Body of pancreas (tissue), 4 donors: Measurements from ENCODE around the gene PTPRD. TPM values are rescaled to one million over a fixed set of nuclear protein-coding genes. Genes with fewer than 3 reads are reported as not detected.

Experiments used
- ATAC-seq: fragments of 150-250 bp; one replicate; pipeline ENCODE4 v1.9.1; 2016
- DNase-seq, 4 donors: peaks; one replicate each; pipeline ENCODE4 v3.0.0-alpha.2; 2019
- H3K27ac ChIP-seq, 4 donors: fragments of 200-600 bp; sonication (generic); 1 replicate in 3 of 4; 2 replicates in 1 of 4; pipeline versions ENCODE4 v1.5.1 to v1.6.1; 2016 to 2019; ENCODE audit warnings: mild to moderate bottlenecking in 1 of 4, mixed read lengths in 1 of 4, moderate library complexity in 1 of 4
- H3K27me3 ChIP-seq, 2 donors: fragments of 200-600 bp; sonication (generic); one replicate each; pipeline ENCODE4 v1.6.0; 2016; ENCODE audit warnings: mild to moderate bottlenecking in 1 of 2
- H3K36me3 ChIP-seq, 2 donors: fragments of 200-600 bp; sonication (generic); replicated peaks in 1 of 2; 2 replicates each; pipeline ENCODE4 v1.5.1; 2016; ENCODE audit warnings: low read depth in 2 of 2; ENCODE audit not compliant: insufficient read depth in 1 of 2
- H3K4me1 ChIP-seq: fragments of 200-600 bp; sonication (generic); one replicate; pipeline ENCODE4 v1.6.0; 2016
- H3K4me3 ChIP-seq, 2 donors: fragments of 200-600 bp; sonication (generic); 1 replicate in 1 of 2; 2 replicates in 1 of 2; pipeline ENCODE4 v1.5.1; 2016 to 2019
- H3K9me3 ChIP-seq, 3 donors: fragments of 200-600 bp; sonication (generic); 1 replicate in 2 of 3; 2 replicates in 1 of 3; pipeline ENCODE4 v1.5.1; 2016
- POLR2A ChIP-seq, 3 donors: fragments of 450-650 bp; IDR thresholded peaks; one replicate each; pipeline ENCODE4 v1.6.1; 2016; ENCODE audit warnings: antibody characterized with exemption in 3 of 3, mild to moderate bottlenecking in 2 of 3
- WGBS, 2 donors: methylation state at CpG; one replicate each; pipeline ENCODE4 v1.1.5; 2017; 5-methylcytosine and 5-hydroxymethylcytosine counted together
- intact Hi-C: fragments of 100-400 bp; cut with DNase I; formaldehyde crosslinking; loops from one replicate; pipeline ENCODE4 v1.15.1; 2023
- total RNA-seq, 2 donors: library from RNA; depleted of rRNA; stranded (reverse); fragments of >200 nt; gene quantifications; one replicate each; pipeline ENCODE4 v1.1.0, GENCODE V29; 2016
- TF ChIP-seq, protein P1 (sequence below), 7 experiments: fragments of 450-650 bp in 4 of 7; fragments of 200-600 bp in 3 of 7; sonication (generic) in 3 of 7; IDR thresholded peaks; one replicate each; pipeline ENCODE4 v1.5.1; 2016 to 2019; ENCODE audit warnings: antibody characterized with exemption in 7 of 7

Gene PTPRD
- total RNA-seq, 2 donors from 2014 or later, result 4.3 to 4.9 TPM

DNA sequence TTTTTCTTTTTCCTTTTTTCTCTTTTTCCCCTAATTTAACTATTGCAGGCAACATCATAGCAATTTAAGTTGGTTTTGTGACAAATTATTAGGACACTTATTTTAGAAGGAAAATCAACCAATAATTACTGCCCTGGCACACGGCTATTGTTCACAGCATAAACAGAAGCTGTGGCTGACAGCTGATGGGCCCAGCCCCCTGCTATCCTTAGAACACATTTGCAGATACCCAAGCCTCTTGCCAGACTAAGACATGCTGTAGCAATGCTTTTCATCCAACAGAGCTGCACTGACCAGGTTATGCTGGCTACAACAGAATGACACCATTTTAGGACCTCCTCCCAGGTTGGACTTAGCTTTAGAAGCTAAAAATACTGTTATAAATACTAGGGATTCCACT, 1960.5 kb downstream of the PTPRD start:
- TF ChIP-seq, protein P1, sequence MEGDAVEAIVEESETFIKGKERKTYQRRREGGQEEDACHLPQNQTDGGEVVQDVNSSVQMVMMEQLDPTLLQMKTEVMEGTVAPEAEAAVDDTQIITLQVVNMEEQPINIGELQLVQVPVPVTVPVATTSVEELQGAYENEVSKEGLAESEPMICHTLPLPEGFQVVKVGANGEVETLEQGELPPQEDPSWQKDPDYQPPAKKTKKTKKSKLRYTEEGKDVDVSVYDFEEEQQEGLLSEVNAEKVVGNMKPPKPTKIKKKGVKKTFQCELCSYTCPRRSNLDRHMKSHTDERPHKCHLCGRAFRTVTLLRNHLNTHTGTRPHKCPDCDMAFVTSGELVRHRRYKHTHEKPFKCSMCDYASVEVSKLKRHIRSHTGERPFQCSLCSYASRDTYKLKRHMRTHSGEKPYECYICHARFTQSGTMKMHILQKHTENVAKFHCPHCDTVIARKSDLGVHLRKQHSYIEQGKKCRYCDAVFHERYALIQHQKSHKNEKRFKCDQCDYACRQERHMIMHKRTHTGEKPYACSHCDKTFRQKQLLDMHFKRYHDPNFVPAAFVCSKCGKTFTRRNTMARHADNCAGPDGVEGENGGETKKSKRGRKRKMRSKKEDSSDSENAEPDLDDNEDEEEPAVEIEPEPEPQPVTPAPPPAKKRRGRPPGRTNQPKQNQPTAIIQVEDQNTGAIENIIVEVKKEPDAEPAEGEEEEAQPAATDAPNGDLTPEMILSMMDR (IDR thresholded peaks at IDR 0.05), result no peak
- TF ChIP-seq POLR2A (IDR thresholded peaks at IDR 0.05), result no peak
- Histone ChIP-seq H3K4me3 (no peak overlapping the region), H3K27ac (no peak overlapping the region), H3K27me3 (no peaks in the 10 kb centered on the region), H3K4me1 (no peaks in the 10 kb centered on the region), H3K9me3 (no peaks in the 10 kb centered on the region), H3K36me3 (no peaks in the 10 kb centered on the region)
- WGBS, 2 donors, result 52 to 55% methylated on average over 1 of the region's 1 CpG
- intact Hi-C loops, result no loop called here
- ATAC-seq (no peak), DNase-seq (no peak)

DNA sequence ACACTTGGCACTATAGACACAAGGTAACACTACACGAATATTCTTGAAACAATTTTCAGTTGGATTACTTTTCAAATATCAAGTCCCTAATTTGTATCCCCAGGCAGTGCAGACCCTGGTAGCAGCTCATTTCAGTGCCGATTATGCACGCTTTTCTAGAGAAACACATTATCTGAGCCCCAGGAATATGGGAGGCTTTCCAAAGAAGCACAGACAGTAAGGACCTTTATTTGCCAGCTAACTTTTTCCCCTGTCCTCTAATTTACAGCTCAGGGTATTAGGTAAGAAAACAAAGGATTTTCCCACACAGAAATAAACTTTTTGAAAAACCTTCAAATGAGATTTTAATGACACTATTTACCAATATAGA, 1961.0 kb downstream of the PTPRD start:
- Histone ChIP-seq H3K4me3 (no peak overlapping the region), H3K36me3 (no peaks in the 10 kb centered on the region), H3K9me3 (no peaks in the 10 kb centered on the region), H3K27ac (no peak overlapping the region), H3K27me3 (no peaks in the 10 kb centered on the region), H3K4me1 (no peaks in the 10 kb centered on the region)
- ATAC-seq, result no peak
- TF ChIP-seq POLR2A (IDR thresholded peaks at IDR 0.05), result no peak
- TF ChIP-seq, protein P1 (IDR thresholded peaks at IDR 0.05), result no peak
- DNase-seq, result no peak
- 28 to 33% methylated on average over 3 of the region's 3 CpGs for WGBS, 2 donors
- intact Hi-C loops, result no loop called here

DNA sequence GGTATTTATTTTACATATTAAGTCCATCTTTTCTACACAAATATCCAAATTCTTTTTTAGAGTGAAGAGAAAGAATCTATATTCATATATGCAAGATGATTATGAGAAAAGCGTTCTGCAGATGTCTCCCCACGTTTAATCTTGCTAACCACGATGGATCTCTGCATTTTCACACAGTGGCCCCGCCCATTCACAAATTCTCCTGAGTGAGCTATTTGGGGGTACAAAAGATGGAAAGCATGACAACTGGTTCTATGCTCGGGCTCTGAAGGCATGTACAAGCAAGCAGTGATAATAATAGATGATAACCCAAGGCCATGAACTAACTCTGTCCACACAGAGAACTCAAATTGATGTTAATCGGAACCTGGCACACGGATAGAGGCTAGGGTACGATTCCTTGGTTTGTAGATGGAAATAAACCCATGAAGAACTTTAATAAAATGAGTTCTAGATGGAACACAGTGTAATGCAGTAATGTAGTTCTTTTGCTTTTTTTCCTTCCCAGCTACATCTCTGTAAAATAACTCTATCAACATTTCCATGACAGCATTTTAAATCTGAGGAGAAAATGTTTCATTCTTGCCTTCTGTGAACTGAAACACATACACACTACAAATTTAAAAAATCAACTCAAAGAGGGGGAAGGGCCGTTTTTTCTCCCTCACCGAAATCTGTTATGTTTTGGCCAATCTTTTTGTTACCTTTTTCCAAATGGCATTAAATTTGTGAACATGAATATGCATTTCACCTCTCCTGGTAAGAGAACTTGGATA, 1961.5 kb downstream of the PTPRD start:
- intact Hi-C loops, result no loop called here
- Histone ChIP-seq H3K4me1 (no peaks in the 10 kb centered on the region), H3K9me3 (no peaks in the 10 kb centered on the region), H3K27ac (no peak overlapping the region), H3K4me3 (no peak overlapping the region), H3K36me3 (no peaks in the 10 kb centered on the region), H3K27me3 (no peaks in the 10 kb centered on the region)
- no peak for ATAC-seq
- no peak for DNase-seq
- 59 to 65% methylated on average over 10 of the region's 10 CpGs for WGBS, 2 donors
- TF ChIP-seq POLR2A (IDR thresholded peaks at IDR 0.05), result no peak
- TF ChIP-seq, protein P1 (IDR thresholded peaks at IDR 0.05), result no peak

DNA sequence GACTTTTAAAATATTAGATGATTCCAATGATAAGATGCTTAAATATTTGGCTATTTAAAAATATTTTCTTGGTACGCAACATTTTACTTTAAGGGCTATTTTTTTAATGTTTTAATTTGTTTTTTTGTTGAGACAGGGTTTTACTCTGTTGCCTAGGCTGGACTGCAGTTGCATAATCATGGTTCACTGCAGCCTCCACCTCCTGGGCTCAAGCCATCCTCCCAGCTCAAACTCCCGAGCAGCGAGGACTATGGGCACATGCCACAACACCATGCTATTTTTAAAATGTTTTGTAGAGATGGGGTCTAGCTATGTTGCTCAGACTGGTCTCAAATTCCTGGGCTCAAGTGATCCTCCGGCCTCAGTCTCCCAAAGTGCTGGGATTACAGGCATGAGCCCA, 1963.0 kb downstream of the PTPRD start:
- ATAC-seq, result no peak
- TF ChIP-seq, protein P1 (IDR thresholded peaks at IDR 0.05), result no peak
- no peak for TF ChIP-seq POLR2A (IDR thresholded peaks at IDR 0.05)
- 79 to 83% methylated on average over 4 of the region's 4 CpGs for WGBS, 2 donors

DNA sequence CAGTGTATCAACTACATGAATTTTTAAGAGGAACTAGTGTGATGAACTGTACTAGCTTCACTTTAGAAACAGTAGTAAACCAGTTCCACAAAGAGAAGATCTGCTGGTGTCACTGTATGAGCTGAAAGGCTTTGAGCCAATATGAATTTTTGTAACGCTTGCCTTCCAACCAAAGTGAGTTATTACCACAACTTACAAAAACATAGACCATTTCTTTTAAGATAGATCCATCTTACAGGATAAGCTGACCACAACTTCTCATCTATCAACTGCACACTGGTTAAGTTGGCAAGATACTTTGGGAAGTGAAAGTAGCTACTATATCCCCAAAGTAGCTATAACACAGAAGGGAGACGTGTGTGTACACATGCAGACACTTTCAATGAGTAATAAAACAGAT, 1963.6 kb downstream of the PTPRD start:
- H3K9me3 ChIP-seq, result no peaks in the 10 kb centered on the region
- no peaks in the 10 kb centered on the region for H3K36me3 ChIP-seq
- DNase-seq, result no peak
- no peaks in the 10 kb centered on the region for H3K27me3 ChIP-seq
- TF ChIP-seq, protein P1 (IDR thresholded peaks at IDR 0.05), result no peak
- no peak for TF ChIP-seq POLR2A (IDR thresholded peaks at IDR 0.05)
- intact Hi-C loops, result loop anchor here (10.0 kb wide), 1 partner anchor 64 kb away; no protein-coding TSS in a partner anchor
- 54 to 65% methylated on average over 2 of the region's 2 CpGs for WGBS, 2 donors
- no peak for ATAC-seq
- H3K4me3 ChIP-seq, result no peak overlapping the region
- H3K27ac ChIP-seq, result no peak overlapping the region
- H3K4me1 ChIP-seq, result no peaks in the 10 kb centered on the region

More for the DNA sequence above, 1963.0 kb downstream of the PTPRD start:
- Histone ChIP-seq H3K36me3 (no peaks in the 10 kb centered on the region), H3K4me3 (no peak overlapping the region), H3K9me3 (no peaks in the 10 kb centered on the region), H3K27ac (no peak overlapping the region), H3K27me3 (no peaks in the 10 kb centered on the region), H3K4me1 (no peaks in the 10 kb centered on the region)
- DNase-seq, result no peak
- intact Hi-C loops, result loop anchor here (10.0 kb wide), 1 partner anchor 65 kb away; no protein-coding TSS in a partner anchor
